BJ (cell line): ENCODE results near the gene SREBF2. TPM values are rescaled to one million over a fixed set of nuclear protein-coding genes. Genes with fewer than 3 reads are reported as not detected.

Experiments
- CTCF ChIA-PET: fragments of 350-600 bp; formaldehyde crosslinking; extraction: SDS; loops from one replicate; lab custom pipeline; 2021; ENCODE audit warnings: antibody characterized with exemption, inconsistent platforms; lab: Yijun Ruan, JAX
- POLR2A ChIA-PET: fragments of 300-600 bp; sonication (Branson Sonifier 250); formaldehyde crosslinking; extraction: SDS; loops from one replicate; lab custom pipeline; 2021; ENCODE audit warnings: antibody characterized with exemption; lab: Charles Lee
- DNase-seq: peaks from one replicate; pipeline ENCODE4 v3.0.0-alpha.2; 2011; ENCODE audit warnings: low read depth
- H3K27me3 ChIP-seq: 2 replicates; pipeline ENCODE4 v1.6.0; 2011; ENCODE audit warnings: low read length; ENCODE audit not compliant: control insufficient read depth, insufficient read depth
- H3K36me3 ChIP-seq: 2 replicates; pipeline ENCODE4 v1.5.1; 2011; ENCODE audit warnings: low read length; ENCODE audit not compliant: control insufficient read depth, insufficient read depth
- H3K4me3 ChIP-seq: 2 replicates; pipeline ENCODE4 v1.5.1; 2011; ENCODE audit warnings: low read depth, mild to moderate bottlenecking, control low read depth, low read length
- CTCF ChIP-seq: IDR thresholded peaks from 2 replicates; pipeline ENCODE4 v1.5.1; 2011; ENCODE audit warnings: low read depth, mild to moderate bottlenecking, control low read depth, inconsistent platforms, low read length, moderate library complexity; ENCODE audit not compliant: insufficient read depth
- polyA plus RNA-seq: library from polyadenylated mRNA; depleted of rRNA; stranded (reverse); fragments of >200 nt; gene quantifications from 2 replicates; pipeline ENCODE4 v1.2.3, GENCODE V29; 2011

SREBF2 gene
- polyA plus RNA-seq, 1 experiment: 26.2 TPM

- POLR2A ChIA-PET: no interaction called here
- no peak for TF ChIP-seq CTCF
- no peak for DNase-seq
- CTCF ChIA-PET: no interaction called here
- Histone ChIP-seq H3K27me3 (no peaks in the 10 kb centered on the region), H3K4me3 (no peak overlapping the region), H3K36me3 (peaks cover 30% of the 10 kb centered on the region)
Observed at GRCh38 chr22:41893591-41894375, 60.9 kb downstream of the SREBF2 start.

GRCh38 chr22:41898645-41899044 is 65.7 kb downstream of the SREBF2 start:
- Histone ChIP-seq H3K36me3 (peaks cover 33% of the 10 kb centered on the region), H3K27me3 (no peaks in the 10 kb centered on the region), H3K4me3 (no peak overlapping the region)
- CTCF ChIA-PET: interaction anchor here (0.6 to 1.7 kb wide), 3 partner anchors 25 to 48 kb away, joined by 3 read pairs; partner anchors contain the start of gene CENPM
- POLR2A ChIA-PET: no interaction called here
- TF ChIP-seq CTCF: no peak
- DNase-seq: no peak

- ChIA-PET POLR2A (no interaction called here), CTCF (interaction anchor here (0.8 kb wide), 1 partner anchor 26 kb away, joined by 3 read pairs; no protein-coding TSS in a partner anchor)
- no peak for DNase-seq
- no peak overlapping the region for H3K4me3 ChIP-seq
- H3K36me3 ChIP-seq: peaks cover 36% of the 10 kb centered on the region
- no peaks in the 10 kb centered on the region for H3K27me3 ChIP-seq
- no peak for TF ChIP-seq CTCF
Observed at GRCh38 chr22:41899110-41899509, 66.2 kb downstream of the SREBF2 start.

- DNase-seq: no peak
- Histone ChIP-seq H3K4me3 (no peak overlapping the region), H3K36me3 (peaks cover 34% of the 10 kb centered on the region), H3K27me3 (no peaks in the 10 kb centered on the region)
- no peak for TF ChIP-seq CTCF
- ChIA-PET CTCF (no interaction called here), POLR2A (no interaction called here)
Observed at GRCh38 chr22:41899992-41900651, 67.2 kb downstream of the SREBF2 start.

GRCh38 chr22:41900652-41901312 is 67.9 kb downstream of the SREBF2 start:
- DNase-seq: no peak
- ChIA-PET CTCF (no interaction called here), POLR2A (no interaction called here)
- Histone ChIP-seq H3K27me3 (no peaks in the 10 kb centered on the region), H3K4me3 (no peak overlapping the region), H3K36me3 (peaks cover 38% of the 10 kb centered on the region)
- TF ChIP-seq CTCF: no peak
